ENCODE results near the gene ARSG.

ARSG gene

GRCh38 chr17:68384471-68384870 lies 93.2 kb downstream of the ARSG start:
- Histone ChIP-seq H3K9me3 (ENCODE audit: insufficient read depth, low read length) (no peaks in the 10 kb centered on the region), H3K4me2 (ENCODE audit: low read depth, low read length, poor library complexity, severe bottlenecking) (no peak overlapping the region)

DNA sequence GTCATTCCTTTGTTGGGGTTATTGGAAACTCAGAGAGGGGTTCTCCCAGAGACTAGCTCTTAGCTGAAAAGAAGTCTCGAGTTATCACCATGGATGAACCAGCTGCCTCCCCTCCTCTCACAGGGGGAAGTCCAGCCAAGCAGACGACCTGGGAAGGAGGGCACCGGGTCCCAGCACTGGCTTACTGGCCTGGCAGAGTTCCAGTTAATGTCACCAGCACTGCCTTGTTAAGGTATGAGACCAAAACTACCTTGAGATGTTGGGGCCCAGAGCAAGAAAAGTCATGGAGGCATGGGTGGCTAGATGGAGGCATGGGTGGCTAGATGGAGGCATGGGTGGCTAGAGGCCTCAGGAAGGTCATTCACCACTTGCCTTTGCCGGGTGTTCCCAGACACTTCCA lies 93.6 kb downstream of the ARSG start:
- Histone ChIP-seq H3K9ac (ENCODE audit: low read length) (no peak overlapping the region), H4K20me1 (ENCODE audit: low read depth, low read length) (no peaks in the 10 kb centered on the region), H3K9me3 (ENCODE audit: insufficient read depth, low read length) (no peaks in the 10 kb centered on the region), H3K27me3 (ENCODE audit: low read length) (no peaks in the 10 kb centered on the region), H3K27ac (ENCODE audit: low read depth, low read length) (no peak overlapping the region), H3F3A (ENCODE audit: insufficient read depth) (no peaks in the 10 kb centered on the region), H3K9me2 (replicated peaks; ENCODE audit: insufficient read depth, low read length) (no peaks in the 10 kb centered on the region), H3K4me2 (ENCODE audit: low read depth, low read length, poor library complexity, severe bottlenecking) (no peak overlapping the region), H3K4me3 (ENCODE audit: insufficient read depth, low read length, poor library complexity, severe bottlenecking) (no peak overlapping the region), H2AFZ (ENCODE audit: low read depth, low read length, severe bottlenecking) (no peak overlapping the region), H3K36me3 (ENCODE audit: low read length) (no peaks in the 10 kb centered on the region), H3K79me2 (ENCODE audit: insufficient read depth, low read length) (no peaks in the 10 kb centered on the region)
- TF ChIP-seq EZH2phosphoT487 (conservative IDR thresholded peaks at IDR 0.05; ENCODE audit: low read length) (no peak), CTCF (IDR thresholded peaks at IDR 0.05; ENCODE audit: insufficient read depth, low read length, poor library complexity, severe bottlenecking) (no peak)

More at GRCh38 chr17:68384471-68384870, 93.2 kb downstream of the ARSG start:
- Histone ChIP-seq H3K27me3 (ENCODE audit: low read length) (no peaks in the 10 kb centered on the region), H3K27ac (ENCODE audit: low read depth, low read length) (no peak overlapping the region), H3K79me2 (ENCODE audit: insufficient read depth, low read length) (no peaks in the 10 kb centered on the region), H2AFZ (ENCODE audit: low read depth, low read length, severe bottlenecking) (no peak overlapping the region), H3K9me2 (replicated peaks; ENCODE audit: insufficient read depth, low read length) (no peaks in the 10 kb centered on the region), H3K9ac (ENCODE audit: low read length) (no peak overlapping the region), H3K36me3 (ENCODE audit: low read length) (no peaks in the 10 kb centered on the region), H3F3A (ENCODE audit: insufficient read depth) (no peaks in the 10 kb centered on the region), H3K4me3 (ENCODE audit: insufficient read depth, low read length, poor library complexity, severe bottlenecking) (no peak overlapping the region), H4K20me1 (ENCODE audit: low read depth, low read length) (no peaks in the 10 kb centered on the region)
- TF ChIP-seq EZH2phosphoT487 (conservative IDR thresholded peaks at IDR 0.05; ENCODE audit: low read length) (no peak), CTCF (IDR thresholded peaks at IDR 0.05; ENCODE audit: insufficient read depth, low read length, poor library complexity, severe bottlenecking) (no peak)

GRCh38 chr17:68385490-68386215 lies 94.4 kb downstream of the ARSG start:
- Histone ChIP-seq H4K20me1 (ENCODE audit: low read depth, low read length) (no peaks in the 10 kb centered on the region), H3K9ac (ENCODE audit: low read length) (no peak overlapping the region), H3K4me3 (ENCODE audit: insufficient read depth, low read length, poor library complexity, severe bottlenecking) (no peak overlapping the region), H3K36me3 (ENCODE audit: low read length) (no peaks in the 10 kb centered on the region), H3F3A (ENCODE audit: insufficient read depth) (no peaks in the 10 kb centered on the region), H3K9me2 (replicated peaks; ENCODE audit: insufficient read depth, low read length) (no peaks in the 10 kb centered on the region), H2AFZ (ENCODE audit: low read depth, low read length, severe bottlenecking) (no peak overlapping the region), H3K27ac (ENCODE audit: low read depth, low read length) (no peak overlapping the region), H3K9me3 (ENCODE audit: insufficient read depth, low read length) (no peaks in the 10 kb centered on the region), H3K79me2 (ENCODE audit: insufficient read depth, low read length) (no peaks in the 10 kb centered on the region), H3K27me3 (ENCODE audit: low read length) (no peaks in the 10 kb centered on the region), H3K4me2 (ENCODE audit: low read depth, low read length, poor library complexity, severe bottlenecking) (no peak overlapping the region)
- TF ChIP-seq EZH2phosphoT487 (conservative IDR thresholded peaks at IDR 0.05; ENCODE audit: low read length) (no peak), CTCF (IDR thresholded peaks at IDR 0.05; ENCODE audit: insufficient read depth, low read length, poor library complexity, severe bottlenecking) (no peak)

Measured in SU-DHL-6 (cell line).